ENCODE data around the gene INAFM2.

The INAFM2 gene

DNA sequence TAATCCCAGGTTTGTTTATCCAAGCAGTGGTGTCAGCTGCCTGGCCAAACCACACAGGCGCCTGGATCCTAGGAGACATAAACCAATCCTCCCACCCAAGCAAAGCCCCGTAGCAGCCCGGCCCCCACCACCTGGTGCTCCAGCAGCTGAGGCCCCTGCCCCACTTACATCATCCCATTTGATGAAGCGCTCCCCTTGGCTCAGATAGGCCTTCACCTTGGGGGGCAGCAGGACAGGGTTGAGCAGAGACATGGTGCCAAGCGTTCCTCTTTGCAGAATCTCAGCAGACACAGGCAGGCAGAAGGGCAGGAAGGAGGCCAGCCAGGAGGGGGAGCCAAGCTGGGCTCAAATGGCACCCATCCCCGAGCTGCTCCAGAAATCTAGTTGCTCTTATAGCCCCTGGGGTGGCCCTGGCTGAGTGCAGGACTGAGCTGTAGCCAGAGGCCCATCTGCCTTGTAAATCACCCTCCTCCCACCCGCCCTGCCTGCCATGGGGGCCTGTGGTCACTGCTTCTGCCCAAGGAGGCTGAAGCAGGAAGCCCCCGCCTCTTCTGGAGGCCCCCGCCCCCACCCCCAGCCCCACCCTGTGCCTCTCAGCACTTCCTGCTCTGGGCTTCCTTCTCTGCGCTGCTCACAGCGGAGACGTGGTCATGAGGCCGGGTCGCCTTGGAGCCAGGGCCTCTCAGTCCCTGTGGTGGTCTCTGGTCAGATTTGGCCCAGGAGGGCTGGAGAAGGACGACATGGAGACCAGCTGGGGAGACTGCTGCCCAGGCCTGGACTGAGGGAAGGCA, 15.9 kb upstream of the INAFM2 start, which contains the start of gene PLCB2:
Gene PLCB2, minus strand, starts transcription at position 515 of the 791 bp plus-strand sequence. Its CDS starts 263 bp downstream, at position 252.
- DNase-seq = peak; percentile 65

DNA sequence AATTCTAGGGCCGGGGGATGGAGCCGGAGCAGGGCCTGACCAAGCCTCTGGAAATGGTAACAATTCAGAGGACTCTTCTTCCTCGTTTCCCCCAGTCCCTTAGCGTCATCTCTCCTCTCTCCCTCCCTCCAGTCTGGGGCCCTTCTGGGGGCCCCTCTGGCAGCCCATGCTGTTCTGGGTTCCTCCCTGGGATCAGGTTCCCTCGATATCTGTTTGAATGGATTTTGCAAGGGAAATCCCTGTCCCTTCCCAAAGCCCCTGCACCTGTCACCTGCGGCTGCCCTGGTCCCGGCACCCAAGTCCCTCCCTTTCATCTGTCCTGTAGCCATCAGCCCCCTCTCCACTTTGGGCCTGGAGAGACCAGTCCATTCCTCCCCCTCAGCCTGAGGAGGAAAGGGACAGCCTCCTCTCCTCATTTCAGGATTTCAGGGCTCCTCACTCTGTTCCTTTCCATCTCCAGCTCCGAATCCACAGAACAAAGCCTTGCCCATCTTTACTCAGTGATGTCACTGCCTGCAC, 14.1 kb upstream of the INAFM2 start:
- DNase-seq = no peak

DNA sequence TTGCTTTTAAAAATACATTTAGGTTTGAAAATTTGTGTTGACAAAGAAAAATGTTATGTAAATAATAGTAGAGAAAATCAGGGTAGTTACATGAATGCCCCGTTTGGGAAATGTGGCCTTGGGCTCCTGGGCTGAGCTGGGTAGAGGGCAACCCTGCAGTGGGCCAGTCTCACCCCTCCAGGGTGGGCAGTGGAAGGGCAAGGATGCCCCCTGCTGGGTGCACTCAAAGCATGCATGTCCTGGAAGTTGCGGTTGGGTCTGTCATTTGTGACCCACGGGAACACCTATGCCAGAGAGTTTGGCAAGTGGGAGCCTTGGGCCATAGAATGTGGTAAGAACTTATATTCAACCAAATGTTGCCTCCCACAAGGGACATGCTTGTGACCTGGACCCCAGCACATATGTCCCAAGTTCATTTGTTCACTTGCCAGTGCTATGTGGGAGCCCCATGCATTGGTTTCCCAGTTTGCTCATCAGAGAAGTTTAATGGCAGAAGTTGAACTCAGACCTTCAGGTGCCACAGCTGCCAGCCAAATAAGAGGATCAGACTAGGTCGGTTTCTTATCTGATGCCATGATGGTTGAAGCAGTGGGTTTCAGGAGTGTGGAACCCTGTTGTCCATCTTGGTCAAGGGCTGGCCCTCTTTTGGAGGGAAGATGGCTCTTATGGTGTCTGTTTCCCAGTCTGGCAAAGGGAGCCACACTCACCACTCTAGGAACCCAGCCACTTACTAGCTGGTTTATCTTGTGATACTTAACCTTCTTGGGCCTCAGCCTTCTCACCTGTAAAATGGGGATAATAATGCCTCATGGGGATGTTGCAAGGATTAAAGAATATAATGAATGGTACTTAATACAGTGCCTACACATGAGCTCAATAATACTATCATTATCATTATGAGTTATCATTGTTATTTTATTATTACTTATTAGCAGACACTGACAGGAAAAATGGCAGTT, 13.2 kb upstream of the INAFM2 start:
- peak; percentile 64 for DNase-seq

DNA sequence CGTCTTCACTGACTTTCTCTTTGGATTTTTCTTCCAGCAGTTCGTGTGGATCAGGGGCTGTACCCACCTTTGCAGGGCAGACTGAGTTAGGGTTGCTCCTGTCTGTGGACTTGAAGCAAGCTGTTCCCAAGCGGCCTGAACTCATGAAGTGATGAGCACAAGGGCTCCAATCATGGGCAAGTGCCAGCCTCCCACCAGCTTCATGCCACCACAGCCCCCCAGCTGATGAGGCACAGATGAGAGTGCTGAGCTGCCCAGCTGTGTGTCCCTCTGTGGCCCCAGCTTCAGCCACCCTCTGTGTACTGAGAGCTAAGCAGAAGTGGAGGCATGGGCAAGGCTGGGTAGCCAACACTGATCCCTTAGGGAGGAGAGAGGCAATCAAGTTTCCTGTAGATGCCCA, 12.5 kb upstream of the INAFM2 start:
- no peak for DNase-seq

DNA sequence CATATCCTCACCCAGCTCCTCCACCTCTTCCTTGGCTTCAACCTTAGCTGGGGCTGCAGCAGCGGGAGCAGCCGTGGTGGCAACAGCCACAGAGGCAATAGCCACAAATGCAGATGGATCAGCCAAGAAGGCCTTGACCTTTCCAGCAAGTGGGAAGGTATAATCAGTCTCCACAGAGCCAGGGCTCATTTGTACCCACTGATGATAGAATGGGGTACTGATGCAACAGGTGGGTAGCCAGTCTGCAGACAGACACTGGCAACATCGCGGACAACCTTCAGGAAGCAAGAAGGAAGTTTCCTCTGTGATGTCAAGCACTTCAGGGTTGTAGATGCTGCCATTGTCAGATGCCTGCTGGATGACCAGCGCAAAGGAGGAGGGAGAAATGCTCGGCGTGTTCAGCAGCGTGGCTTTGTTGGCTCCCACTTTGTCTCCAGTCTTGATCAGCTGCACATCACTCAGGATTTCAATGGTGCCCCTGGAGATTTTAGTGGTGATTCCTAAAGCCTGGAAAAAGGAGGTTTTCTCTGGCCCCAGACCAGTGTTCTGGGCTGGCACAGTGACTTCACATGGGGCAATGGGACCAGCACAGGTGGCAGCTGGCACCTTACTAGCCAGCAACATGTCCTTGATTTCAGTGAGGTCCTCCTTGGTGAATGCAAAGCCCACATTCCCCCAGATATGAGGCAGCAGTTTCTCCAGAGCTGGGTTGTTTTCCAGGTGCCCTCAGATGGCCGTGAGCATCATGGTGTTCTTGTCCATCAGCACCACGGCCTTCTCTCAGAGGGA, 10.9 kb upstream of the INAFM2 start:
- no peak for DNase-seq

DNA sequence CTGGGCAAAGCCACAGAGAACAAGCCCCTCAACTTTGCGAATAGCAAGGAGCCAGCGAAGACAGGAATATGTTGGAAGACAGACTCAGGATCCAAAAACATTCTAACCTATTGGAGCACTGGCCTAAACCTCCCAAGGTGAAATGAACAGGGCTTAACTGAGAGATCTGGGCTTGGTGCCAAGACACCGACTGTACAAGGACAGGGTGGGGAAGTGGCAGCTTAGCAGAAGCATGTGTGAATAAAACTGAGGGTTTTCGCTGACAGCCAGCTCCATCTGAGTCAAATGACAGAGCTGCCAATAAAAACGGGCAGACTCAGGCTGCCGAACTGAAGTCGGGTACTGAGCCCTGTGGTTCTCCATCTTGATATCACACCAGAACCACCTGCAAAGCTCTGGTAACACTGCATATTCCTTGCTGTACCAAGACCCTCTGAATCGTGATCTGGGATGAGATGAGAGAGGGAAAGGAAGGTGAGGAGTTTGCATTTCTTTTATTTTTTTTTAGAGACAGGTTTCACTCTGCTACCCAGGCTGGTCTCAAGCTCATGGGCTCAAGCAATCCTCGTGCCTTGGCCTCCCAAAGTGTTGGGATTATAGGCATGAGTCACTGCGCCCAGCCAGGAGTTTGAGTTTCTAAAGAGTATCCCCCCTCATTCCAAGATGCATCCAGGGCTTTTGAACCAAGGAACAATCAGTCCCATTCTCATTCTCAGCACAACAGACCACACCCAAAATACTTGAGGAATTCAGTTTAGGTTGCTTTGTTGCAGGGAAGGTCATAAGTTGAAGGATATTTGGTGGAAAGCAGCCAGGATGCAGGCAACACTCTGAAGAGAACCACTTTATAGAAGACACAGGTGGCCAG, 9.7 kb upstream of the INAFM2 start:
- peak; percentile 60 for DNase-seq

DNA sequence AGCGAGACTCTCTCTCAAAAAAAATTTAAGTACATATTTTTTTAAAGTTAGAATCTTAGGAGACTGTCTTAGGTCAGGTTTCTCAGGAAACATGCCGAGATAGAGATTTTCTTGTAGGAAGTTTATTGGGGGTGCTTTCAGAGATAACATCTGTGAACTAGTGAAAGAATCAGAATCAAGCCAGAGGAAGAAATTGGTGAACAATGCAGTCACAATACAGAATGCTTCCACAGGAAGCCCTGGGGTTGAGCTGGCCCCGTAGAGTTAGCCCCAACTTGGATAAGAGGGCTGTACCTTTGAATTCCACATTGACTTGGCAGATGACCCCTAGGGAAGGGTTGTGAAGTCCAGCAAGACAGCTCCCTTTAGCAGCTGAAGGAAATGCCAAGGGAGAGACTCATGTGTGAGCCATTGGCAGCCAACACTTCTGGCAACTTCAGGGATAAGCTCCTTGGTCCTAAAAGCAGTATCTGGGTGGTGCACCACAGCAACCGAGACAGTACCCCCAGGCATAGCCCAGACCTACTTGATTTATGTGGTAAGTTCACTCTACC, 8.7 kb upstream of the INAFM2 start:
- DNase-seq = no peak

DNA sequence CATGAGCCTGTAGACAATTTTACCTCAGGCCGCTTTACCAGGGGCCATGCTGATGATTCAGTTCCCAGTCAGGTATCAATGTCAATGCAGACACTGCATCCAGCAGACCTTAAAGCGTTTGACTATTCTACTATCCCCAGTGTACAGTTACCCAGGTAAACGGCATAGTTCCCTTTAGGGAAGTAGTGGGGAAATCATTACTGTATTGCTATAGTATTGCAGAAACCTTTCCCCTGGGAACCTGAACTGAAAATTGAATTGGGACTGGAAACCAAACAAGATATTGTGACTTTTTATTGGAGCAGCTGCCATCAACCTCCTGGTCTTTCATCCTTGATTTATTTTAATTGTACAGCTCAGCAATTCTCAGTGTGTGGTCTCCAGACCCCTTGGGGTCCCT, 6.6 kb upstream of the INAFM2 start:
- no peak for DNase-seq

DNA sequence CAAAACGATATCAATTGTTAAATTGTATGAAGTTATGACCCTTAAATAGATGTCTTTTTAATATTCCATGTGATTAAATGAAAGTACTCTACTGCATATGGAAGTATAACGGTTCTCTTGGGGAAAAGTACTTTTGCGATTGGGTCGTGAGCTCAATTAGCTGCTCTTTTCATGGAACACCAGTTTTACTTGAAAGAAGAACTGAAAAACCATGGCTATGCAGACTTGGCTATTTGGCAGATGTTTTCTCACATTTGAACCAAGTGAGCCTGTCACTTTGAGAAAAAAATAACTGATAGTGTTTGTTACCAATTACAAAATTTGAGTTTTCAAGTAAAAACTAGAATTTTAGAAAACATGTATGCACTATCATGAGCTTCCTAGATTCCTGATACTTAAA, 5.9 kb upstream of the INAFM2 start:
- DNase-seq = no peak

DNA sequence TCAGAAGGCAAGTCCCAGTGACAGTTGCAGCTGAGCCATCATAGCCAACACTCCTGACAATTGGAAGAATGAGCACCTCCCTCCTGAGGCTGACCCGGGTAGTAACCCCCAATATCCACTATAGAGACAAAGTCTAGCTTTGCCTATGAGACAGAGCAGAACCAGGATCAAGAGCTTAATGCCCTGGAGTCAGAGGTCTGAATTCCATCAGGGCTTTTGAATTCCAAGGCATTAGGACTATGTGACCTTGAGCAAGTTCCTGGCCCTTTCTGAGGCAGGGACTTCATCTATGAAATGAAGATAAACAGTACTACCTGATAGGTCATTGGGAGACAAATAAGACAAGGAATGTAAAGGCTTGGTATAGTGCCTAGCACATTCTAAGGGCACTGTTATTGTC, 3.1 kb upstream of the INAFM2 start:
- DNase-seq = no peak

DNA sequence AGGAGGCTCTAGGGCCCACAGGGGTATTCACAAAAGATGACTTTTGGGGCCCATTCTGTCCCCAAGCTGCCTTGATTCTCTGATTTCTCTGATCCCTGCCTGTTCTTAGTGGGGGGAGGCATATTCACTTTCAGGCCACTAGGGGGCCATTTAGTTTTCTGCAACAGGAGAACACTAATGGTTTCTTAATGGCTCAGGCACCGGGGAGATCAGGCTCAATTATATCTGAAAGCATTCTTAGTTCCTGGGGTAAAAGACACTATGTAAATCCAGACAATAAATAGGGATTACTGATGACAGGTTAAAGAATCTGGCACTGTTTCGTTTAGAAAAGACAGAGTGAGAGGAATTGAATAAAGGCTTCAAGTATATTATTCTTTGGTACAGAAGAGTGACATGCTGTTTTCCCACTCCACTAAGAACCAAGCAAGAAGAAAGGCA, 2.5 kb upstream of the INAFM2 start:
- DNase-seq = peak; percentile 59

DNA sequence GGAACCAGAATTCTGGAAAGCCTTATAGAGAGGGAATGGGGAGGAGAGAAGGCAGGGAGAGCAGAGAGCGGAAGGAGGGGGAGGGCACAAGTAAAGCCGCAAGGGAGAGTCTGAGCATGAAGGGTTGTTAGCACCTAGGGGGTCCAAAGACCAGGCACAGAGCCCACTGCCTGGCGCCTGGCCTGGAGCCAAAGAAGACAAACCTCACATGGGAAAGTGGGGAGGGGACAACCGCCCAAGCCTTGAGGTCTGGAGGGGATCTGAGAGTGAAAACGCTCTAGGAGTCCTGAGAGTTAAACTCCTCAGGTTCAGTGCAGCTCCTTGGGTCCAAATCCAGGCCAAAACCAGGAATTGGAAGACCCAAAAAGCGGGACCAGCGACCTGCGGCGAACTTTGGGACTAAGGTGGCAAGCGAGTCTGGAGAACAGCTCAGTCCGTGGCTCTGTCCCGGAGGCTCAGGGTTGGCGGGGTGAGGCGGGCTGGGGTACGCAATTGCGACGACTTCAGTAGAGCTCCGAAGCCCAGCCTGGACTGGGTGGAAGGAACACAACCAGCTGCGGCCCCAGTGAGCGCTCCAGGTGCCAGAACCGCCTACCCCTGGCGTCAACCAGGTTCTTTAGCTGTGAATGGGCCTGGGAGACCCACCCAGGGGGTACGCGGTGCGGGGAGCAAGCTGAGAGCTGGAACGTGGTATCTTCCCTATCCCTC, 807 bp upstream of the INAFM2 start:
- DNase-seq = no peak

DNA sequence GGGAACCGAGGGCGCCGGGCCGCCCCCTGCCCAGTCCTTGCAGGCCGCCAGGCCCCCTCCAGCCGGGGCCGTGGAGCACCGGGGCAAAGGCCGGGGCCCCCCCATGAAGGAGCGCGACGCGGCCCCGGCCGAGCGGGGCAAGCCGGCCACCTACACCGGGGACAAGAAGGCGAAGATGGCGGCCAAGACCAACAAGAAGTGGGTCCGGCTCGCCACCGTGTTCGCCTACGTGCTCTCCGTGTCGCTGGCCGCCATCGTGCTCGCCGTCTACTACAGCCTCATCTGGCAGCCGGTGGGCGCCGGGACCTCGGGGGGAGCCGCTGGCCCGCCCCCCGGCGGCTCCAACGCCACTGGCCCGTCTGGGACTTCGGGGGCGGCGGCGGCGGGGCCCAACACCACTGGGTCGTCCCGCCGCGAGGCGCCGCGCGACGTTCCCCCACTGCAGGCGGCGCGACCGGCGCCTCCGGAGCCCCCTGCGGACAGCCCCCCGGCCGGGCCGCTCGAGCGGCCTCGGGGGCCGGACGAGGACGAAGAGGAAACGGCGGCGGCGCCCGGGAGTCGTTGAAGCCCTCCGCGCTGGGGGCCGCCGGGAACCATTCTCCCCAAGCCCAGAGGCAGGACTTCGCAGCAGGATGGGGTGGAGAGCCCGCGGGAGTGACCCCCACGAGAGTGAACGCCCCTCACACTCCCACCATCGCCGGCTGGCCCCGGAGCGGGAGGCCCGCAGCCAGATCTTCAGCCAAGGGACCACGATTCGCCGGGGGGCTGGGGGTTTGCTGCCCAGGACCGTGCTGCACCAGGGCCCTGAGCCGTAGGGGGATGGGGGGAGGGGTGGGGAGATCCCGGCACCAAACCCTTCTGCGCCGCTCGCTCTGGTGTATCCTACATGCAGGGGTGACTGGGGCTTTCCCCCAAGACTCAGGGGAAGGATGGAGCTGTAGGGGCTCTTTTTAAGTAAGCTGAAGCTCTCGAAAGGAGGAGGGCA, 753 bp downstream of the INAFM2 start:
- DNase-seq = no peak

DNA sequence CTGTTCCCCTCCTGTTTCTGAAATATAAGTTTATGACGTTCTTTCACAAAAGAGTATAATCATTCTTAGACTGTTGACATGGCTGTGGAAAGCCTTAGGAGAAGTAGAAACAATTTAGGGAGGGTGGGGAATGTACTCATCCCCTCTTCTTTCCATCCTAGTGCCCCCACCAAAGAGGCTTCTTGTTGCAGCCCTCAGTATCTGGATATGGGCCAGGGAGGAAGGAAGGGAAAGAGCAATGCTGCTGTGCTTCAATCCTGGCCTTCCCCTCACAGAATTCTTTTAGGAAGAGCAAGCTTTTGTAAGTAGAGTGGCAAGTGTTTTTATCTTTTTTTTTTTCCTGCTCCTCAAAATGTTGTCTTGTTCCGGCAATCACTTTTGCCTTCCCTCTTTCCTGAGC, 1.7 kb downstream of the INAFM2 start:
- no peak for DNase-seq

DNA sequence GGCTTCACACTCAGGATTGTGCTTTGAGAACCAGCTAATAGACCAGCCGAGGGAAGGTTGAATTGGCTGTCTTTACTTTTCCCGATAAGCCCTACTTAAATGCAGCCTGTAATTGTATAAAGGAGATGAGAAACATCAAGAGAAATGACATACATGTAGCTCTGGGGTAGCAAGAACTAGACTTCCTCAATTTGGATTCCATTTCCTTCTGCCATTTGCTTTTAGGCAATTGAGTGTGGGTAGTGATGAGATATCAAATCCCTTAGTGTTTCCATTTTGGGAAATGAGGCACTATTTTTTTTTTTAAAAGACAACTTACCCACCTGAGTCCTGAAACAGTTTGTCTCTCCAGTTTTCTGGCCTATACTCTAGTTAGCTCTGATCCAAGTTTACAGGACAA, 2.2 kb downstream of the INAFM2 start:
- no peak for DNase-seq

DNA sequence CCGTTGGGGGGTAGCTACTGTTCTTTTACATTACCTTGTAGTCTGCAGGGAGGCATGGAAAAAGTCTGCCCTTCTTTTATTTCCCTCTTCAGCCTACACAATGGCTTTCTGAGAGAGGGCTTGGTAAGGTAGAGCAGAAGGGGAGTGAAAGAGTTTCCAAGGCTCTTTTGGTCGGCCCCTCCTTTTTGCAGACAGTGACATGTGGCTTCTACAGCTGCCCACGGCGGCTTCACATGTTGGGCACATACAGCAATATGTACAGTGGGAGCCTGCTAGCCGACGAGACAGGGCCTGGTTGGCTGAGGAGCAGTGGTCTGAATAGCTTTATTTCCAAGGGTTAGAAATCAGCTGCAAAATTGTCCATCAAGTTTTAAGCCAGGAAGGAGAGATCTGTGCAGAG, 4.0 kb downstream of the INAFM2 start:
- no peak for DNase-seq

DNA sequence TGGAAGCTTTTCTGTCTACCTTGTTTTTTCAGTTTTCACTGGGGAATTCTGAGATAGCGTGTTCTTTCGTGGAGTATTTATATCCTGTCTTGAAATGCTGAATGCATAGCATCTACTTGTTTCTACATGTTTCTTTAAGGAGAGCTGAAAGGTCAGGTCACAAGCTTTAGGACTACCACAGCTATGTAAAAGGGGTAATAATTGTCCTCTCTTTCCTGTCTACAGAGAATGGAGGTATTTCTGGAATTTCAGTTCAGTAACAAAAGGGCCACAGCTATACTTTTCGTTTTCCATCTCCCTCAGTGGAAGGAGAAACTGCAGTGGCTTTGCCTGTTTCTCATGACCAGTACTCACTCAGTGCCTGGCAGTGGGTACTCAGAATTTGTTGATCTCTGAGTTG, 4.7 kb downstream of the INAFM2 start:
- DNase-seq = no peak

DNA sequence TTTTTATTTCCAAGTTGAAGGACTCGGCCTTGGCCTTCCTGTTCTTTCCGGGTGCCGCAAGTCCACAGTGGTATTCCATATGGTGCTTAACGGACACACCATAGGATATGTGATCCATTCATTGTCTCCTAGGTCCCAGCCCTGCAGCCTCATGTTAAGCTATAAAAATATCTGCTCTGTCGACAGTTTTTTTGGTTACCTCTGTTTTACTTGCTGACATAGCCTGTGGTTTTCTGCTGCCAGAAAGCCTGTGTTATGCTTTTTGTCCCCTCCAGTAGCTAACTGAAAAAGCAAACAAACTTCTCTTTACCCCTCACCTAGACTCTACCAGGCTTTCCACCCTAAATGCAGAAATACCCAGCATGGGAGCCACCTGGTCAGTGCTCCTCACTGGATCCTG, 5.3 kb downstream of the INAFM2 start:
- no peak for DNase-seq

DNA sequence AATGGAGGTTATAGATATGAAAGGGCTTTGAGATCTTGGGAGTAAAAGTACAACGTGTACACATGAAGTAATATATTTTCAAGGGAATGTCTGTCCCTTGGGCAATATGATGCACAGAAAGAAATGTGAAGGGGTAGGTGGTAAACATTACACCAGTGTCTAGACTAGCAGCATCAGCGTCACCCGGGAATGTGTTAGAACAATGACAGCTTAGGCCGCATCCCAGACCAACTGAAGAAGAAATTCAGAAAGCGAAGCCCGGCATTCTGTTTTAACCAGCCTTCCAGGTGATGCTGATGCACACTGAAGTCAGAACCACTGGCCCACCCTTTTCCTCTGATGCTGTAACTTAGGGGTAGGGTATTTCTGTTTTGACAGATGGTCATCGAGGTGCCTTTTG, 6.3 kb downstream of the INAFM2 start:
- no peak for DNase-seq

All from CD4-positive, alpha-beta T cell treated with Interferon gamma for 1 hour (primary cell).